HG03095 (cell line): ENCODE measurements around the gene VILL.

Experiments
- ATAC-seq: cut with Tn5 transposase; IDR thresholded peaks from one replicate; pipeline ENCODE4 v1.9.1; 2021; ENCODE audit warnings: moderate library complexity; ENCODE audit not compliant: unreplicated experiment

Gene VILL

DNA sequence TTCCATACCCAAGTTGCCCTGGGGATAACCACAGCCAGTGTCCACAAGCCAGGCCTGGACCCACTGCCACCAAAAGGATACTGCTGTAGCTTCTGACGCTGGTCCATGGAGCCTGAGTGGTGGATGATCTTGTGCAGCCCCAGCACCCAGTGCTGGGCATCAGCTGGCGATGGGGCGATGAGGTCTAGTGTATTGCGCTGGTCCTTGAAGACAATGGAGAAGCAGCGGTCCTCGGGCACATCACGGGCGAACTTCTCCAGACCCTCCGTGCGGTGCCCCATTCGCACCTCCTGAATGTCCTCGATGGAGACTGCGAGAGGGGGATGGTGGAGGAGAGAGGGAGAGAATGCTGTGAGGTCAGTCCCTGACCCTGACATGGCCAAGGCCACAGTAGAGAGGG is 25.8 kb downstream of the VILL start:
- ATAC-seq, result no peak

DNA sequence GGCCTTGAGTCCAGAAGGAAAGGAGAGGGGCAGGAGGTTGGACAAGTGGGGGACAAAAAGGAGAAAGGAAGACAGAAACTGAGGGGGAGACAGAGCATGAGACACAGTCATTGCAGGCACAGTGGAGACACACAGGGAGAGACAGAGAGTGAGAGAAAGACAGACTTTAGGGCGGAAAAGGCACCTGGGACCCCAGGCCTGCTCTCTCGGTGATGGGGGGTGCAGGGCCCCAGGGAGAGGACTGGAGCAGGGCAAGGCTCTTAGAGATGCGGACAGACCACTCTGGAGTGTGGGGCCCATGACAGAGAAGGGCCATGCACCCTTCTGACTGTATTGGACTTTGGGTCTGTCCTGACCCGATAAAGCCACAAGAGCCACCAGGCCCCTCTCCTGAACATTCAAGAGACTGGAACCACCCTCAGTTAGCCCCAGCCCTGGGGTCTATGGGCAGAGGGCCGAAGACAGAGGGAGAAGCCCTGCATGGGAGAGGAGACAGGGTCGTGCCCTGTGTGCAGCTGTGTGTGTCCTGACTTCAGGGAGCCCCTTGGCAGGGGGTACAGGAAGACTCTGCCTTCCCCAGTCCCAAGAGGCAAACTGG is 26.4 kb downstream of the VILL start:
- ATAC-seq, result no peak

GRCh38 chr3:38017445-38018295 is 27.1 kb downstream of the VILL start:
- ATAC-seq, result no peak

DNA sequence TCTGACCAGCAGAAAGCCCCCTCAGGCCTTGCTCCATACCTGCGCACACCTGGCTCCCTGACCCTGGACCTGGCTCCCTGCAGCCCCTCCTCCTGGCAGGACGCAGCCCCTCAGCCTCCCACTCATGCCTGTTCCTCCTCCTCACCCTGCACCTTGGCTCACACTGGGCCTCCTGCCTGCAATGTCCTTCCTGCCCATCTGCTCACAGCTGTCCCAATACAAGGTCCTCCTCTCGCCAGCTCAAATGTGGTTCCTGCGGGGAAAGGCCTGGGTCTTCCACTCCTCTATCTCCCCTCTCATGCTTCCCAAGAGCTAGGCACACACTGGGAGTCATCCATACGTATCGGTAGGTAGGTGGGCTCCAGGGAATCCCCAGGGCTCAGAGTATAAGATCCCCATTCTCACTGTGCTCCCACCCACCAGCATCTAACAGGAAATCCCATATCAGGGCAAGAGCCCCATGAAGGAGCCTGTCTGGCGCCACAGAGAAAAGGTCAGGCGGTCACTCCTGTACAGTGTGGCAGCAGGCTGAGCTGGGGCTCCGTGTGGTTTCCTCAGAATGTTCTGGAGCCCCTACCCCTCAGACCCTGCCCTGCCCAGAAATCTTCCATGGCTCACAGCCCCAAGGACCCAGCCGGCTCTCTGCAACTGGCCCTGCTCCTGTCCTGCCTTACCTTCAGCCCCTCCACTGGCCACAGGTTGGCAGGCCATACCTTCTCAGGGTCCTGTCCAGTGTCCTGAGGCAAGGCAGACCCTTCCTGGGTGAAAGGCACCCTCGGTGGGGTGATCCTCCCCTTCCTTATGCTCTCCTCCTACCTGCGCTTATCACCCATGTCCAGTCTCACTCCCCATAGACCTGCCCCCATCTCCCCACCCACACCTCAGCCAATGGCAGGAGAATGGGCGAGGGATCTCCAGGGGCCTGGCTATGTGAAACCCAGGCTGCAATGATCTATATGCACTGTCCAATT is 28.0 kb downstream of the VILL start:
- ATAC-seq, result no peak

DNA sequence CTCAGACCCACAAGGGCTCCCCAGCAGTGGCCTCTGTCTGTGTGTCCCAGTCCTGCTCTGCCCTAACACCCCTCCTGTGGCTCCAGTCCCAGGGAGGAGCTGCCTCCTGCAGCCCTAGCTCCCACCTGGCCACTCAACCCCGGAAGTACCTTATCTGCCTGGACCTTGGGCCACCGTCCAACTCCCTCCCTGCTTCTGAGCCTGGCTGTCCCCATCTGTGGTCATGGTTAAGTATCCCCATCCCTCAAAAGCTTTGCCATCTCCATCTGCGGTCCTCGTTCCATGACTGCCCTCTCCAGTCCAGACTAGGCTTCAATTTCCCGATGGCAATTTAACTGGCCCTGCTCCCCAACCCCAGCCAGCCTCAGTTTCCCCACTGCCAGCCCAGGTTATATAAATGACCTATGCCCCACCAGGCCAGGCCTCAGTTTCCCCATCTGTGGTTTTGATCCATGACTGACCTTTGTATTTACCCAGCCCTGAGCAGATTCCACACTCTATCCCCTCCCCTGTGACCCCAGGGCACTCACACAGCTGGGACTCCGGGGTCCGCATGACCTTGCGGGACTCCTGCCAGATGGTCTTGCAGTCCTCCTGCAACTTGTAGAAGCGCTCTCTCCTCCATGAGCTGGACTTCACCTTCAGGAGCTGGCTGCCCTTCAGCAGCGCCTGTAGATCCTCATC is 29.2 kb downstream of the VILL start:
- no peak for ATAC-seq

- no peak for ATAC-seq
Measured at GRCh38 chr3:38020342-38020726, 29.7 kb downstream of the VILL start.

DNA sequence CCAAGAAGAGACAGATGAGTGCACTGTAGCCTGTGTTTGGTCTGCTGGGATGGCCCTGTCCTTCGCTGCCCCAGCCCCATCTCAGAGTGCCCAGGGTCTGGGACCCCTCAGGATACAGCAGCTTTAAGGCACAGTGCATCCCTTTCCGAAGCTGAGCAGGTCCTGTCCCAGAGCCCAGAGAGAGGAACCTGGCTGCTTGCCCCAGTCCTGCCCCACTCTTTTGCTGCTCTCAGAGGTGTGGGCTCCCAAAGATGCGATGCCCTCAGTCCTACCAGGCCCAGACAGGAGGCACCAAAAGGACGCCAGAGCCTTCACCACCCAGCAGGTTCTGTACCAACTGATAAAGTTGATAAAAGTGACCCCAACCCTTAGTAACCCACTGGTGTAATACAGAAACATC is 30.6 kb downstream of the VILL start:
- ATAC-seq, result no peak

DNA sequence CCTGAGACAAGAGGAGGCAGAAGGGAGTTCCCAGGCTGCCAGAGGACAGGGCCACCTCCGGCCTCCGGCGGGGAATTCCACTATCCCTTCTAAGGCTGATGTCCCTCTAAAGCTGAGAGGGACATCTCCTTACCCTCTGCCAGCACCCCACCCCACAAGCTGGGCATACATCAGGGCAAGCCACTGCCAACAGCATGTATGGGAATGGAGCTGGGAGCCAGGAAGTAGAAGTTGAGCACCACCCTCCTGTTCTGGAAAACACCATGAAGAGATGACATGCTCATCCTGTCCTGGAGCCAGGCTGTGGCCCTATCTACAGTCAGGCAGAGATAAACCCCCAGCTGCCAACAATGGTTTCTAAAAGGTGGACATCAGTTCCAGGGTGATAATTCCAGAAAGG is 31.7 kb downstream of the VILL start:
- ATAC-seq, result no peak

GRCh38 chr3:38022896-38023709 is 32.5 kb downstream of the VILL start:
- ATAC-seq, result no peak

GRCh38 chr3:38026856-38027255 is 36.3 kb downstream of the VILL start:
- ATAC-seq, result no peak

DNA sequence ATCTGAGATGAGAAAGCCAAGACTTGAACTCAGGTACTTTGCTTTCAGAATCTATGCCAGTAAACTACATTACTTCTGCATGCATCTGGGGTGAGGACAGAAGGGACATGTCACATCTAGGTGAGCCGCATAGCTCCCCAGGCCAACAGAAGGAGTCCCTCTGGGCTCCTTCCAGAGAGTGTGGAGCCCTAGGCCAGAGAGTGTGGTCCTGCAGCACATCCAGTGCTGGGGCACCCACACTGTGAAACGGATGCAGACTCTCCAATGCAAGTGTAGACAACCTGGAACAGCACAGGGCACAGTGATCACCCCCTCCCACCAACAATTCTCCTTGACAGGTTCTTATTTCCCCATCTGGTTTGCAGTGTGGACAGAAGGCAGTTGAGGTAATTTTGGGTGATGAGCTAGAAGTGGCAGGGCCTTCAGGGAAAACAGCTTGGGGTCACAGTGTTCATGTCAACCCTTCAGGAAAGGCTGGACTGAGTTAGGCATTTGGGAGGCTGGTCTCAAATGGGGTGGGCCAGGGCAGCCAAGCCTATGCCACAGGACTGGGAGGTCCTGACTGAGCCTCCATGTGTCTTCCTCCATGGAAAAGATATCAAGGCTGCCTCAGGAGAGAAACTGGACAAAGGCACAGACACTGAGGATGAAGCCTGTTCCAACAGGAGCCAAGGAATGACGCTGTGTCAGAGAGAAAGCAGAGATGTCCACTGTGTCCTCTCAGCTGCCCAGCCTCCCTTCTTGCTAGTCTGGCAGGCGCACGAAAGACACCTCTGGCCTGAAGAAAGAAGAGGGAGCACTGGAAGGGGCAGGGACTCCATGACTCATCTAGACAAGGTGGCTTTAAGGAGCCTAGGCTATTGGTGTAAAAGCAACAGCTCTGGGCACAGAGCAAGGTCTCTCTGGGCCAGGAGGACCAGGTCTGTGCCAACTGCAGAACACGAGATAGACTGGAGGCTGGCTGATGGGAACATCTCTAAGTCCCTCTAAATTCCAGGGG is 37.2 kb downstream of the VILL start:
- ATAC-seq, result no peak

GRCh38 chr3:38028621-38029361 is 38.2 kb downstream of the VILL start:
- ATAC-seq, result no peak

DNA sequence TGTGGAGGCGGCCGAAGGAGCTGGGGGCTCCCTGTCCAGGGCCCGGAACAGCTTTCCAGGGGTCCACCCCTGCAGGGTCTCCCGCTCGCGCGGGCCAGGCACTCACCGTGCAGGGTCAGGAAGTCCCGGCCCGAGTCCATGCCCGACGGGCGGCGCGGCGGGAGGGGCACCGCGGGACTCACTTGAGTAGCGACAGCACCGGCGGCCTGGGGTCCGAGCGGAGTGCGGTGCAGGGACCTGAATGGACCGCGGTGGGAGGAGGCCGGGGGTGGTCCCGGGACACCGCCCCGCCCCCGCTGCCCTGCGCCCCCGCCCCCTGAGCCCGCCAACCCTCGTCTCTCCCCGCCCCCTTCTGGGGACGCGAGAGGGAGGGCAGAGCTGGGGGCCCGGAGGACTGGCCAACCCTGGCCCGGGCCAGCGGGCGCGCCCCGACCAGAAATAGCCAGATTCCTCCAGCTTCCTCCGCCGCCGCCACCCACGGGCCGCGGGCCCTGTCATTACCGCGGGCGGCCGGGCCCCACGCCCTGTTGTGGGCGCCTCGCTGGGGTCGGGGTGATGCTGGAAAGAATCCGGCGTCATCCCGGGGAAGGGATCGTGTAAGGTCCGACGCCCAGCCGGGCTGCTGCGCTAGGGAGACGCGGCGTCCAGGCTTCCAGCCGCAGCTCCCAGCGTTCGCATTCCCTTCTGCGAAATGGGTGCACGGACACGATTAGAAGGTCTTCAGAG is 39.0 kb downstream of the VILL start, which contains the start of gene PLCD1:
Gene PLCD1 (minus strand): TSS at position 243 of the 726 bp plus-strand sequence. CDS start 103 bp downstream, at position 140.
- ATAC-seq, result no peak

GRCh38 chr3:38030126-38031021 is 39.8 kb downstream of the VILL start:
- no peak for ATAC-seq

DNA sequence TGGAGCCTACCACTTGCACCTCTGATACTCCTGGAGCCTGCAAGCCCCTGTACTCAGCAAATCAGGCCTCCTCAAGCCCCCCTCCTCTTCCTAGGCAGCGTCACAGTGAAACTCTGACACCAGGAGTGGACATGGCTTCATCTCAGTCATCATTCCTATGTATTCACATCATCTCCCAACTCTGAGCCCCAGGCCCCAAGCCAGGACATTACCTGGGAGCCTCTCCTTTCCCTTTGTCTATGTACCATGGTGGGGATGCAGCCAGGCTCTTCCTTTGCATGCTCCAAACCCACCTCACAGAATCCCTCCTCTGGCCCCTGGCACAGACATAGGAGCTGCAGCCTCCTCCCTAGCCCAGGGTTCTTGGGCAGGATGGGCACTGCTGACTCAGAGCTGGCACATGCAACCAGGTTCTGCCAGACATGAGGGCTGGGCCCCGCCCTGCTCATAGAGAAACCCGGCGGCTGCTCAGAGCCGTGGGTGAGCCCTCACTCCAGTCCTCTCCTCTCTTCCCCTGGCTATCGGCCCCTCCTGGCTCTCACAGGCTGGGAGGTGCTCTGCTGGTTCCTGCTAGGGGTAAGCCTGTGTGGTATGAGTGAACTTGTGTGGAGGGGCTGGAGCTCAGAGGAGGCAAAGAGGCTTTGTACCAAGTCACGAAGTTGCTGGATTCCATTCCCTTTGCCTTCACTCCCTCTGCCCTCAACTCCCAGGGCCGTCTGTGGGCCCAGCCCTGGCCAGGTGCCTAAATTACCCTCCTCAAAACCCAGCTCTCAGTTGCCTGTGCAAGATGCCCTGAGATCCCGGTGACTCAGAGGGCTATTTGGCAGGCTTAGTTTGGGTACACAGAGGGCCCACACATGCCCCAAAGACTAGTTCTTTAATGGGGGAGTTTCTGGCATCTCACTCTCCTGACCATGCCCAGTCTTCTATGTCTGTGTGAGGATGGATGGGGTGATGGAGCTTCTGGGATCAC is 40.7 kb downstream of the VILL start:
- ATAC-seq, result no peak
